Stomach (tissue), 9 donors: Measurements from ENCODE around the gene ARID1B. TPM values are rescaled to one million over a fixed set of nuclear protein-coding genes. Genes with fewer than 3 reads are reported as not detected.
A peak's percentile ranks its signal among the peaks of the same experiment; 100 is the strongest.

Experiments
- DNase-seq, 2 donors: peaks; one replicate each; pipeline versions ENCODE4 v3.0.0 to v3.0.0-alpha.2; 2013 to 2019
- H3K27ac ChIP-seq, 5 donors: fragments of 200-600 bp in 4 of 5; sonication (generic) in 4 of 5; one replicate each; pipeline ENCODE4 v1.5.1; 2013 to 2019; ENCODE audit warnings: mild to moderate bottlenecking in 1 of 5, moderate library complexity in 1 of 5
- H3K27me3 ChIP-seq, 3 donors: fragments of 200-600 bp; sonication (generic); one replicate each; pipeline ENCODE4 v1.5.1; 2017 to 2019; ENCODE audit warnings: mixed run types in 1 of 3
- H3K36me3 ChIP-seq, 4 donors: fragments of 200-600 bp; sonication (generic); 1 replicate in 3 of 4; 2 replicates in 1 of 4; pipeline ENCODE4 v1.5.1; 2016 to 2019
- H3K4me1 ChIP-seq, 4 donors: fragments of 200-600 bp; sonication (generic); one replicate each; pipeline ENCODE4 v1.5.1; 2016 to 2019
- H3K4me3 ChIP-seq, 4 donors: fragments of 200-600 bp; sonication (generic) in 3 of 4; one replicate each; pipeline ENCODE4 v1.5.1; 2016 to 2019; ENCODE audit warnings: mild to moderate bottlenecking in 1 of 4
- H3K9me3 ChIP-seq, 4 donors: fragments of 200-600 bp; sonication (generic); one replicate each; pipeline ENCODE4 v1.5.1; 2016 to 2019
- EP300 ChIP-seq: sonication (generic); formaldehyde crosslinking; IDR thresholded peaks from one replicate; pipeline ENCODE4 v1.6.1; 2017; ENCODE audit warnings: antibody characterized with exemption
- POLR2A ChIP-seq, 4 donors: fragments of 450-650 bp; IDR thresholded peaks; one replicate each; pipeline ENCODE4 v1.6.1; 2016; ENCODE audit warnings: antibody characterized with exemption in 4 of 4, control low read depth in 2 of 4, mild to moderate bottlenecking in 1 of 4, moderate library complexity in 1 of 4
- POLR2AphosphoS5 ChIP-seq, 3 donors: sonication (generic); formaldehyde crosslinking; IDR thresholded peaks; one replicate each; pipeline ENCODE4 v1.6.1; 2016; ENCODE audit warnings: antibody characterized with exemption in 3 of 3
- WGBS, 5 donors: extraction: QIAGEN DNeasy Blood & Tissue Kit in 3 of 5; methylation state at CpG; one replicate each; pipeline versions ENCODE4 v1.1.5 to v1.1.7; 2013 to 2018; 5-methylcytosine and 5-hydroxymethylcytosine counted together
- intact Hi-C: fragments of 100-400 bp; cut with DNase I; formaldehyde crosslinking; loops from one replicate; pipeline ENCODE4 v1.15.1; 2023; ENCODE audit warnings: low total_unique reads
- polyA plus RNA-seq, 3 donors: library from polyadenylated mRNA; stranded (reverse); fragments of 200-250 nt; gene quantifications; one replicate each; pipeline ENCODE4 v1.2.3, GENCODE V29; 2013
- total RNA-seq, 5 donors: library from RNA; depleted of rRNA; stranded (reverse); fragments of >200 nt; gene quantifications; one replicate each; pipeline versions ENCODE4 v1.1.0 to v1.2.3, GENCODE V29; 2014 to 2016
- TF ChIP-seq, protein P1 (sequence below), 7 experiments: fragments of 450-650 bp in 4 of 7; fragments of 200-600 bp in 3 of 7; sonication (generic) in 3 of 7; IDR thresholded peaks; one replicate each; pipeline ENCODE4 v1.5.1; 2016 to 2019; ENCODE audit warnings: antibody characterized with exemption in 7 of 7, control low read depth in 2 of 7, mild to moderate bottlenecking in 1 of 7
- donor health status: healthy with polysubstance abuse.
- donor health status: Bipolar disorder and iron deficiency.
- donor health status: healthy.

ARID1B gene
- total and polyA plus RNA-seq, 8 donors = 8.8 to 183 (median 48.3) TPM

DNA sequence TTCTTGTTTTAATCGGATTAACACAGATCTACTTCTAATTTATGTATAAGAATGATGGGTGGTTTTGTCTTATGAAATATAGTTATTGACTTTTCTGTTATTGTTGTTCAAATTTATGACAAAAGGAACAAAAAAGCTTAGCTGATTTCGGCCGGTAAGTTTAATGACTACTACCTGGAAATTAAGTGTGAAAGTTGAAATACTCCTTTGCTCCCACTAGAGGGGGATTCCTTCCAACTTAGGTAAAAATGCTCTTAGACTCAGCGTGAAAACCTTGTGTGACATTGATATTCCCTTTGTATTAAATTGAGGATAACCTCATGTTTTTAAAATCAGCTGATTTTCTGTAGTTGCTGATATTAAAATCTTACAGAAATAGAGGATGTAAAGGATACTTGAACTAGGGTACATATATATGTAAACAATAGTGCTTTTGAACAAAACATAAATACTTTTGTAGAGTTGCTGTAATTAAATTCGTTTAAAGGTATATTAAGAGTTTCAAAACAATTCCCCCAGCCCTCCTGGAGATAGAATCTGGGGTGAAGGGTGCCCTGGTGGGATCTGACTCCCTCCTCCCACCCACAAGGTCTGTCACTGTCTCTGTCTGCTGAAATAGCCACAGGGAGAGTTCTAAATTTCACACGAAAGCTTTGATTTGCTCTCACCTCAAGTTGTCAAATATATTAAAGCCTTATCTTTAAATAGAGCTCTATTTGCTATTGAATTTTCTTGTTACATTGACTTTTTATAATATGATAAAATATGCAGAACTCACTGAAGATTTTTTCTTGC is 257.5 kb downstream of the ARID1B start:
- TF ChIP-seq POLR2AphosphoS5 (IDR thresholded peaks at IDR 0.05) (no peak), POLR2A (IDR thresholded peaks at IDR 0.05) (no peak), EP300 (no peak)
- TF ChIP-seq, protein P1, sequence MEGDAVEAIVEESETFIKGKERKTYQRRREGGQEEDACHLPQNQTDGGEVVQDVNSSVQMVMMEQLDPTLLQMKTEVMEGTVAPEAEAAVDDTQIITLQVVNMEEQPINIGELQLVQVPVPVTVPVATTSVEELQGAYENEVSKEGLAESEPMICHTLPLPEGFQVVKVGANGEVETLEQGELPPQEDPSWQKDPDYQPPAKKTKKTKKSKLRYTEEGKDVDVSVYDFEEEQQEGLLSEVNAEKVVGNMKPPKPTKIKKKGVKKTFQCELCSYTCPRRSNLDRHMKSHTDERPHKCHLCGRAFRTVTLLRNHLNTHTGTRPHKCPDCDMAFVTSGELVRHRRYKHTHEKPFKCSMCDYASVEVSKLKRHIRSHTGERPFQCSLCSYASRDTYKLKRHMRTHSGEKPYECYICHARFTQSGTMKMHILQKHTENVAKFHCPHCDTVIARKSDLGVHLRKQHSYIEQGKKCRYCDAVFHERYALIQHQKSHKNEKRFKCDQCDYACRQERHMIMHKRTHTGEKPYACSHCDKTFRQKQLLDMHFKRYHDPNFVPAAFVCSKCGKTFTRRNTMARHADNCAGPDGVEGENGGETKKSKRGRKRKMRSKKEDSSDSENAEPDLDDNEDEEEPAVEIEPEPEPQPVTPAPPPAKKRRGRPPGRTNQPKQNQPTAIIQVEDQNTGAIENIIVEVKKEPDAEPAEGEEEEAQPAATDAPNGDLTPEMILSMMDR (IDR thresholded peaks at IDR 0.05) = peak in 5 of 7 experiments; percentile 37 to 68 (median 56)
- H3K27ac ChIP-seq = peak overlapping the region in 3 of 5 donors; percentile 72 to 80 (median 77)
- no peaks in the 10 kb centered on the region for H3K36me3 ChIP-seq
- no peaks in the 10 kb centered on the region for H3K9me3 ChIP-seq
- H3K27me3 ChIP-seq = no peaks in the 10 kb centered on the region
- intact Hi-C loops = loop anchor here (10.0 kb wide), 1 partner anchor 150 kb away; no protein-coding TSS in a partner anchor
- peak in 1 of 2 donors; percentile 79 for DNase-seq
- H3K4me1 ChIP-seq = peaks cover 20 to 57% (median 38%) of the 10 kb centered on the region in 4 donors
- no peak overlapping the region for H3K4me3 ChIP-seq
- WGBS, 5 donors = 22 to 33% (median 25%) methylated on average over 6 of the region's 6 CpGs

DNA sequence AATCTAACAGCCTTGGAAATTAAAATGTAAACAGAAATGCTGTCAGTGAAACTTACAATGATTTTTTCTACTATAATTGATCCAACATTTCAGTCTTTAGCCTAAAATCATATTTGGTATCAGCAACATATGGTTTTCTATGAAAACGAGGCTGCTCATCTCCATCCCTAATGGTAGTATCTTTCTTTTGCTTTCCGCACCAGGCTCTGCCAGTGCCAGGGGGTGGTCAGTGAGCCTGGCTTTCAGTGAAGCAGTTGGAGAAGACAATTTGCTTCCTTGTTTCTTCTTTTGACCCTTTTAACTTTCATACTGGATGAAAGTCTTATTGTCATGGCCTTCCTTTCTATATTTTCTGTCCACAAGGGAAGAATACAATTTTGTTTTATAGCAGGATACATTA is 258.4 kb downstream of the ARID1B start:
- TF ChIP-seq, protein P1 (IDR thresholded peaks at IDR 0.05) = no peak
- TF ChIP-seq EP300 = no peak
- no peak for TF ChIP-seq POLR2AphosphoS5 (IDR thresholded peaks at IDR 0.05)
- no peak for TF ChIP-seq POLR2A (IDR thresholded peaks at IDR 0.05)
- Histone ChIP-seq H3K27ac (peak overlapping the region in 1 of 5 donors; percentile 16), H3K36me3 (no peaks in the 10 kb centered on the region), H3K27me3 (no peaks in the 10 kb centered on the region), H3K9me3 (no peaks in the 10 kb centered on the region), H3K4me3 (no peak overlapping the region), H3K4me1 (peaks cover 20 to 55% (median 37%) of the 10 kb centered on the region in 4 donors)
- no peak for DNase-seq
- intact Hi-C loops = loop anchor here (10.0 kb wide), 1 partner anchor 149 kb away; no protein-coding TSS in a partner anchor
- WGBS, 5 donors = 71 to 92% (median 86%) methylated on average over 2 of the region's 2 CpGs

GRCh38 chr6:157036245-157036711 is 259.1 kb downstream of the ARID1B start:
- WGBS, 5 donors = 32 to 46% (median 39%) methylated on average over 5 of the region's 5 CpGs
- Histone ChIP-seq H3K27ac (peak overlapping the region in 2 of 5 donors; percentile 22 to 44), H3K9me3 (no peaks in the 10 kb centered on the region), H3K4me1 (peaks cover 20 to 55% (median 37%) of the 10 kb centered on the region in 4 donors), H3K36me3 (no peaks in the 10 kb centered on the region), H3K4me3 (no peak overlapping the region), H3K27me3 (no peaks in the 10 kb centered on the region)
- intact Hi-C loops = loop anchor here (10.0 kb wide), 1 partner anchor 149 kb away; no protein-coding TSS in a partner anchor
- DNase-seq = peak; percentile 35 to 48
- TF ChIP-seq POLR2AphosphoS5 (IDR thresholded peaks at IDR 0.05) = peak in 1 of 3 donors; percentile 7
- no peak for TF ChIP-seq EP300

- intact Hi-C loops = loop anchor here (10.0 kb wide), 1 partner anchor 148 kb away; no protein-coding TSS in a partner anchor
- Histone ChIP-seq H3K9me3 (no peaks in the 10 kb centered on the region), H3K36me3 (no peaks in the 10 kb centered on the region), H3K4me3 (no peak overlapping the region), H3K4me1 (peaks cover 20 to 54% (median 35%) of the 10 kb centered on the region in 4 donors), H3K27ac (no peak overlapping the region), H3K27me3 (no peaks in the 10 kb centered on the region)
- 78 to 88% (median 83%) methylated on average over 8 of the region's 8 CpGs for WGBS, 5 donors
- TF ChIP-seq, protein P1 (IDR thresholded peaks at IDR 0.05) = no peak
- TF ChIP-seq EP300 (no peak), POLR2AphosphoS5 (IDR thresholded peaks at IDR 0.05) (no peak), POLR2A (IDR thresholded peaks at IDR 0.05) (no peak)
- peak in 1 of 2 donors; percentile 52 for DNase-seq
Observed at GRCh38 chr6:157037165-157037564, 260.0 kb downstream of the ARID1B start.
